Right atrium auricular region (tissue), 2 donors: Measurements from ENCODE around the gene DMD. TPM values are rescaled to one million over a fixed set of nuclear protein-coding genes. Genes with fewer than 3 reads are reported as not detected.
"Not testable (repeated sequence)": the region's sequence is repeated elsewhere in the genome, so short reads cannot be mapped to it uniquely, and the experiment has no call there.

ENCODE experiments used
- DNase-seq: peaks from one replicate; pipeline ENCODE4 v3.0.0-alpha.2; 2019; ENCODE audit warnings: low spot score
- H3K27ac ChIP-seq, 2 donors: fragments of 200-600 bp; sonication (generic); 1 replicate in 1 of 2; 2 replicates in 1 of 2; pipeline ENCODE4 v1.5.1; 2016 to 2019
- H3K27me3 ChIP-seq, 2 donors: fragments of 200-600 bp; sonication (generic); one replicate each; pipeline versions ENCODE4 v1.5.1 to v1.6.0; 2017 to 2019
- H3K36me3 ChIP-seq: fragments of 200-600 bp; sonication (generic); one replicate; pipeline ENCODE4 v1.5.1; 2016
- H3K4me1 ChIP-seq, 2 donors: fragments of 200-600 bp; sonication (generic); one replicate each; pipeline versions ENCODE4 v1.5.1 to v1.6.0; 2017 to 2019
- H3K4me3 ChIP-seq, 2 donors: fragments of 200-600 bp; sonication (generic); 1 replicate in 1 of 2; 2 replicates in 1 of 2; pipeline ENCODE4 v1.5.1; 2017 to 2019; ENCODE audit warnings: mild to moderate bottlenecking in 1 of 2, moderate library complexity in 1 of 2
- H3K9me3 ChIP-seq, 2 donors: fragments of 200-600 bp; sonication (generic); one replicate each; pipeline ENCODE4 v1.5.1; 2019
- total RNA-seq, 2 donors: library from RNA; depleted of rRNA; stranded (reverse); fragments of >200 nt; gene quantifications; one replicate each; pipeline ENCODE4 v1.1.0, GENCODE V29; 2016
- TF ChIP-seq, protein P1 (sequence below), 2 donors: fragments of 200-600 bp; sonication (generic); IDR thresholded peaks; one replicate each; pipeline ENCODE4 v1.5.1; 2019; ENCODE audit warnings: antibody characterized with exemption in 2 of 2

The DMD gene
- total RNA-seq, 2 donors from 2014 or later: 111 to 135 TPM

DNA sequence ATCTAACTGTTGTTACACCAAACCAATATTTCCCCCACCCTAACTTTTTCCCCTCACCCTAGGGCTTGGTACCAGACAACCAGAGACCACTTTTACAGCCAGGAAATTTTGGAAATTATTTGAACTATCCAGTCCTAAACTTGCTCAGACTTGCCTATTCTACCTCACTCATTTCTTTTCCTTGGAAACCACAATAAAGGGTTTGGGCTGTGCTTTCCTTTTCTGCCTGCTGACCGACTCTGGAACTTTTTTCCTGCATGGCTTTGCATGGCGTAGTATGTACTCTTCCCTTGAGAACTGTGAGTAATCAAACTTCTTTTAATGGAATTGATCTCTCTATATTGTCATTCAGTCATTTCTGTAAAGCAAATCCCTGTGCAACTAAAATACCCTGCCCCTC, 1623.0 kb downstream of the DMD start:
- Histone ChIP-seq H3K4me3 (no peak overlapping the region), H3K27ac (no peak overlapping the region), H3K36me3 (no peaks in the 10 kb centered on the region), H3K4me1 (no peaks in the 10 kb centered on the region), H3K27me3 (no peaks in the 10 kb centered on the region), H3K9me3 (no peaks in the 10 kb centered on the region)
- no peak for DNase-seq
- TF ChIP-seq, protein P1, sequence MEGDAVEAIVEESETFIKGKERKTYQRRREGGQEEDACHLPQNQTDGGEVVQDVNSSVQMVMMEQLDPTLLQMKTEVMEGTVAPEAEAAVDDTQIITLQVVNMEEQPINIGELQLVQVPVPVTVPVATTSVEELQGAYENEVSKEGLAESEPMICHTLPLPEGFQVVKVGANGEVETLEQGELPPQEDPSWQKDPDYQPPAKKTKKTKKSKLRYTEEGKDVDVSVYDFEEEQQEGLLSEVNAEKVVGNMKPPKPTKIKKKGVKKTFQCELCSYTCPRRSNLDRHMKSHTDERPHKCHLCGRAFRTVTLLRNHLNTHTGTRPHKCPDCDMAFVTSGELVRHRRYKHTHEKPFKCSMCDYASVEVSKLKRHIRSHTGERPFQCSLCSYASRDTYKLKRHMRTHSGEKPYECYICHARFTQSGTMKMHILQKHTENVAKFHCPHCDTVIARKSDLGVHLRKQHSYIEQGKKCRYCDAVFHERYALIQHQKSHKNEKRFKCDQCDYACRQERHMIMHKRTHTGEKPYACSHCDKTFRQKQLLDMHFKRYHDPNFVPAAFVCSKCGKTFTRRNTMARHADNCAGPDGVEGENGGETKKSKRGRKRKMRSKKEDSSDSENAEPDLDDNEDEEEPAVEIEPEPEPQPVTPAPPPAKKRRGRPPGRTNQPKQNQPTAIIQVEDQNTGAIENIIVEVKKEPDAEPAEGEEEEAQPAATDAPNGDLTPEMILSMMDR (IDR thresholded peaks at IDR 0.05): no peak

DNA sequence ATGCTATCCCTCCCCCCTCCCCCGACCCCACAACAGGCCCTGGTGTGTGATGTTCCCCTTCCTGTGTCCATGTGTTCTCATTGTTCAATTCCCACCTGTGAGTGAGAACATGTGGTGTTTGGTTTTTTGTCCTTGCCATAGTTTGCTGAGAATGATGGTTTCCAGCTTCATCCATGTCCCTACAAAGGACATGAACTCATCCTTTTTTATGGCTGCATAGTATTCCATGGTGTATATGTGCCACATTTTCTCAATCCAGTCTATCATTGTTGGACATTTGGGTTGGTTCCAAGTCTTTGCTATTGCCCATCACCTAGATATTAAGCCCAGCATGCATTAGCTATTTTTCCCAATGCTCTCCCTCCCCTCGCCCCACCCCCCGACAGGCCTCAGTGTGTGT, 1627.5 kb downstream of the DMD start:
- not testable (repeated sequence) for H3K27me3 ChIP-seq, H3K27ac ChIP-seq, H3K4me1 ChIP-seq, H3K4me3 ChIP-seq, H3K36me3 ChIP-seq, H3K9me3 ChIP-seq, DNase-seq

DNA sequence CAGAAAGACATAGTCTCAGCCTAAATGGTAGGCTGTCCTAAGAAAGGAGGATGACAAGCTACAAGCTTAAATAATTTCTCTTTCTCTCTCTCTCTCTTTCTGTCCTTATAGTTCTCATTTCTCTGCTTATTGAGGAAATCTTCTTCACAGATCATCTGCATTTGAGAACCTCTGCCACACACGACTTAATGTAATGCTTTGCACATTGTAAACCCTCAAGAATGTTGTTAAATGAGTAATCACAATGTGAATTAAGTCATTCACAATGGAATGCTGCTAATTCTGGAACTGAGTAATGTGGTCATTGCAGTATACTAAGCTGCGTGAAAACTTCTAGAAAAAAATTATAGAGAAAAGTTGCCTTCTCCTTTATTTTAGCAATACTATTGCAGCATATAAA, 1630.6 kb downstream of the DMD start:
- Histone ChIP-seq H3K4me3 (no peak overlapping the region), H3K9me3 (no peaks in the 10 kb centered on the region), H3K36me3 (no peaks in the 10 kb centered on the region), H3K27me3 (no peaks in the 10 kb centered on the region), H3K4me1 (no peaks in the 10 kb centered on the region), H3K27ac (no peak overlapping the region)
- DNase-seq: no peak
- TF ChIP-seq, protein P1 (IDR thresholded peaks at IDR 0.05): no peak

DNA sequence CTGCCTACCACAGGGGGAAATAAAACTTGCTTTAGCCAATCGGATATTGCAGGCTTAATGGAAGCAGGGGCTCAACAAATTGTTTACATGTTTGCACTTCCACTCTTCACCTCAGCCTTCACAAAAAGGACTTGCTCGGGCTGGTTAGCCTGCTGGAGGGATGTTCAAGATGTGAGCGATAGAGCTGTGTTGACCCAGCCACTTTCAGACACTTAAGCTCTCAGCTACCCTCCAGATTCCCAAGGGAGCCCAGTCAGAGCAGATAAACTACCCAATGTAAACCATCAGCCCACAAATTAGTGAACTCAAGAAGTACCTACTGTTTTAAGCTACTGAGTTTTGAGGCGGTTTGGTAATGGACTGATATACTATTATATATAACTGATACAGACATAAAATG, 1631.1 kb downstream of the DMD start:
- no peaks in the 10 kb centered on the region for H3K36me3 ChIP-seq
- no peak overlapping the region for H3K4me3 ChIP-seq
- no peak for DNase-seq
- TF ChIP-seq, protein P1 (IDR thresholded peaks at IDR 0.05): no peak
- no peak overlapping the region for H3K27ac ChIP-seq
- no peaks in the 10 kb centered on the region for H3K27me3 ChIP-seq
- no peaks in the 10 kb centered on the region for H3K9me3 ChIP-seq
- H3K4me1 ChIP-seq: no peaks in the 10 kb centered on the region

DNA sequence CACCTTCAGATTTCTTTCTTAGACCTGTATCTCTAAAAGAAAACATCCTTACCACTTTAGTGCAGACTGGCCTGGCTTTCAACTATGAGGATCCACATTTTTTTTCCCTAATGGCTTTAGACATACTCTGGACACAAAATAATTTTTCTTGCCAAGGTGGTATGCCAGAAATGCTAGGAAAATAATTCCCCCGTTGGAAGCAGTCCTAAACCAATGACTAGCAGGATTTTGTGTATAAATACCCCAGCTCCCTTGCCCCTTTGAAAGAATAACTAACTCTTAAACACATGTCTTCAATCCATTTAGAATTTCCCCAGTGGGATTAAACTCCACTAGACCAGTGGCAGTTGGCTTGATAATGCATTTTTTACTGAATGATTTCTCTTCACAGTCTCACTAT, 1639.0 kb downstream of the DMD start:
- Histone ChIP-seq H3K27ac (no peak overlapping the region), H3K36me3 (no peaks in the 10 kb centered on the region), H3K27me3 (no peaks in the 10 kb centered on the region), H3K9me3 (no peaks in the 10 kb centered on the region), H3K4me3 (no peak overlapping the region), H3K4me1 (no peaks in the 10 kb centered on the region)
- TF ChIP-seq, protein P1 (IDR thresholded peaks at IDR 0.05): no peak
- DNase-seq: no peak

DNA sequence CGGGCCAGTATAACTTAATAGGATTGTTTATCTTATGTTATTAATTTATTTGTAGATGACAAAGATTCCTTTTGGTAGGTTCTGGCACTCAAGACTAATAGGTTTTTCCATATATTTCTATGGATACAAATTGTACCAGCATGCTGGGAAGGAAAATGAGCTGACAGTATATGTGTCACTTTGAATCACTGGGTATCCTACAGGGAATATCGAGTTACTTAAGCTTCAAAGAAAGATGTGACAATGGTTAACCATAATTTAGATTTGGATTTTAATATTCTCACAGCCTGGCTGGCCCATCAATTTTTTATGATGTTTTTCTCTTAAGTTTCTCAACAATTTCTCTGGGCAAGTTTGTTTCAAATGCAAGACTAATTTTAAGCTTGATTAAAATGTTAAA, 1640.7 kb downstream of the DMD start:
- H3K4me3 ChIP-seq: no peak overlapping the region
- no peaks in the 10 kb centered on the region for H3K4me1 ChIP-seq
- DNase-seq: no peak
- H3K27ac ChIP-seq: no peak overlapping the region
- TF ChIP-seq, protein P1 (IDR thresholded peaks at IDR 0.05): no peak
- H3K9me3 ChIP-seq: no peaks in the 10 kb centered on the region
- H3K36me3 ChIP-seq: no peaks in the 10 kb centered on the region
- no peaks in the 10 kb centered on the region for H3K27me3 ChIP-seq
